Measurements from ENCODE around the gene GMPPA. TPM values are rescaled to one million over a fixed set of nuclear protein-coding genes. Genes with fewer than 3 reads are reported as not detected.

The GMPPA gene
- total RNA-seq, 3 donors from 2014 or later, result 15.7 to 33.4 (median 29.7) TPM

DNA sequence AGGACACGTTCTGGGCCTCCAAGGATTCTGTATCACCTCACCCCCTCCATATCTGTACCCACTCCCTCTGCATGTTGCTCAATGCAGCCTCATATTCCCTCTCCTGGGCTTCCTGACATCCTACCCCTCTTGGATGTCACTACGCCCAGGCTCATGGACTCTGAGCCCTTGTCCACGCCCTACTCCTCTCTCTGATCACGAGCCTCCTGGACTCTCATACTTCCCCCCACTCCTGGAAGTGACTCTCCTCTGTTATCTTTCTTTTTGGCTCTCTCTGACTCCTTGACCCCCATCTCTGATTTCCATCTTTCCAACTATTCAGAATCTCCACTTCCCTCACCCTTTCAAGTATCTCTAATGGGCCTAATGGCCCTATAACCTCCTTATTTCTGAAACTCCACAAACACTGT lies 47.3 kb downstream of the GMPPA start:
- Histone ChIP-seq H3K27me3 (no peaks in the 10 kb centered on the region), H3K36me3 (no peaks in the 10 kb centered on the region), H3K9me3 (no peaks in the 10 kb centered on the region), H3K27ac (no peak overlapping the region), H3K4me3 (no peak overlapping the region), H3K4me1 (peaks cover 0 to 8% of the 10 kb centered on the region in 2 donors)
- TF ChIP-seq POLR2A (IDR thresholded peaks at IDR 0.05), result no peak
- TF ChIP-seq, protein P1, sequence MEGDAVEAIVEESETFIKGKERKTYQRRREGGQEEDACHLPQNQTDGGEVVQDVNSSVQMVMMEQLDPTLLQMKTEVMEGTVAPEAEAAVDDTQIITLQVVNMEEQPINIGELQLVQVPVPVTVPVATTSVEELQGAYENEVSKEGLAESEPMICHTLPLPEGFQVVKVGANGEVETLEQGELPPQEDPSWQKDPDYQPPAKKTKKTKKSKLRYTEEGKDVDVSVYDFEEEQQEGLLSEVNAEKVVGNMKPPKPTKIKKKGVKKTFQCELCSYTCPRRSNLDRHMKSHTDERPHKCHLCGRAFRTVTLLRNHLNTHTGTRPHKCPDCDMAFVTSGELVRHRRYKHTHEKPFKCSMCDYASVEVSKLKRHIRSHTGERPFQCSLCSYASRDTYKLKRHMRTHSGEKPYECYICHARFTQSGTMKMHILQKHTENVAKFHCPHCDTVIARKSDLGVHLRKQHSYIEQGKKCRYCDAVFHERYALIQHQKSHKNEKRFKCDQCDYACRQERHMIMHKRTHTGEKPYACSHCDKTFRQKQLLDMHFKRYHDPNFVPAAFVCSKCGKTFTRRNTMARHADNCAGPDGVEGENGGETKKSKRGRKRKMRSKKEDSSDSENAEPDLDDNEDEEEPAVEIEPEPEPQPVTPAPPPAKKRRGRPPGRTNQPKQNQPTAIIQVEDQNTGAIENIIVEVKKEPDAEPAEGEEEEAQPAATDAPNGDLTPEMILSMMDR (IDR thresholded peaks at IDR 0.05), result no peak
- TF ChIP-seq POLR2AphosphoS5 (IDR thresholded peaks at IDR 0.05), result no peak
- intact Hi-C loops (cut with DNase I; ENCODE audit: low total_unique reads), result loop anchor here (2.0 kb wide), 1 partner anchor 97 kb away; no protein-coding TSS in a partner anchor
- no peak for DNase-seq (ENCODE audit: low spot score in 2 of 2)

GRCh38 chr2:219547621-219548020 lies 48.9 kb downstream of the GMPPA start:
- Histone ChIP-seq H3K27me3 (no peaks in the 10 kb centered on the region), H3K4me3 (no peak overlapping the region), H3K27ac (no peak overlapping the region), H3K4me1 (peaks cover 5 to 6% of the 10 kb centered on the region in 2 donors), H3K9me3 (no peaks in the 10 kb centered on the region), H3K36me3 (no peaks in the 10 kb centered on the region)
- intact Hi-C loops (cut with DNase I; ENCODE audit: low total_unique reads), result no loop called here
- no peak for DNase-seq (ENCODE audit: low spot score in 2 of 2)
- TF ChIP-seq POLR2AphosphoS5 (IDR thresholded peaks at IDR 0.05) (no peak), POLR2A (IDR thresholded peaks at IDR 0.05) (no peak)
- TF ChIP-seq, protein P1 (IDR thresholded peaks at IDR 0.05), result no peak

DNA sequence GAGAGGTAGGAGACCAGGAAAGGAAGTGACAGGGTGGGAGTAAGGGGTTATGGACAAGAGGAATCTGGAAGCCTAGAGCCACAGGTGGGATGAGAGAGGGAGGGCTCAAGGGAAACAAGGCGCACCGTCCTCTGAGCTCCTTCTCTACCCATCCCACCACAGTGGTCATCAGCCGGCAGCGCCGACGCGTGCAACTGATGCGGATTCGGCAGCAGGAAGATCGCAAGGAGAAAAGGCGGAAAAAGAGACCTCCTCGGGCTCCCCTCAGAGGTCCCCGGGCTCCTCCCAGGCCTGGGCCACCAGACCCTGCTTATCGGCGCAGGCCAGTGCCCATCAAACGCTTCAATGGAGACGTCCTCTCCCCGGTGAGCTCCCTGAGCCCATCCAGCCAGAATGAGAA lies 50.3 kb downstream of the GMPPA start:
- no peak overlapping the region for H3K4me3 ChIP-seq
- DNase-seq (ENCODE audit: low spot score in 2 of 2), result no peak
- intact Hi-C loops (cut with DNase I; ENCODE audit: low total_unique reads), result no loop called here
- no peak overlapping the region for H3K27ac ChIP-seq
- no peaks in the 10 kb centered on the region for H3K27me3 ChIP-seq
- H3K36me3 ChIP-seq, result no peaks in the 10 kb centered on the region
- no peaks in the 10 kb centered on the region for H3K9me3 ChIP-seq
- peaks cover 5 to 6% of the 10 kb centered on the region in 2 donors for H3K4me1 ChIP-seq
- TF ChIP-seq, protein P1 (IDR thresholded peaks at IDR 0.05), result no peak
- no peak for TF ChIP-seq POLR2AphosphoS5 (IDR thresholded peaks at IDR 0.05)
- TF ChIP-seq POLR2A (IDR thresholded peaks at IDR 0.05), result no peak

- Histone ChIP-seq H3K27me3 (no peaks in the 10 kb centered on the region), H3K4me3 (no peak overlapping the region), H3K27ac (no peak overlapping the region), H3K4me1 (peaks cover 5 to 6% of the 10 kb centered on the region in 2 donors), H3K9me3 (no peaks in the 10 kb centered on the region), H3K36me3 (no peaks in the 10 kb centered on the region)
- DNase-seq (ENCODE audit: low spot score in 2 of 2), result no peak
- TF ChIP-seq POLR2AphosphoS5 (IDR thresholded peaks at IDR 0.05), result no peak
- intact Hi-C loops (cut with DNase I; ENCODE audit: low total_unique reads), result no loop called here
Measured at GRCh38 chr2:219549619-219550018, 50.9 kb downstream of the GMPPA start.

GRCh38 chr2:219551441-219552381 lies 53.0 kb downstream of the GMPPA start:
- H3K4me3 ChIP-seq, result peak overlapping the region; percentile 46 to 76 (median 62)
- peaks cover 5 to 6% of the 10 kb centered on the region in 2 donors for H3K4me1 ChIP-seq
- H3K9me3 ChIP-seq, result no peaks in the 10 kb centered on the region
- no peak for DNase-seq (ENCODE audit: low spot score in 2 of 2)
- intact Hi-C loops (cut with DNase I; ENCODE audit: low total_unique reads), result no loop called here
- no peaks in the 10 kb centered on the region for H3K27me3 ChIP-seq
- TF ChIP-seq POLR2AphosphoS5 (IDR thresholded peaks at IDR 0.05) (no peak), POLR2A (IDR thresholded peaks at IDR 0.05) (no peak)
- TF ChIP-seq, protein P1 (IDR thresholded peaks at IDR 0.05), result no peak
- peak overlapping the region; percentile 58 to 73 for H3K27ac ChIP-seq
- H3K36me3 ChIP-seq, result no peaks in the 10 kb centered on the region
